ENCODE results near the gene C1orf122. TPM values are rescaled to one million over a fixed set of nuclear protein-coding genes. Genes with fewer than 3 reads are reported as not detected.

C1orf122 gene
- total RNA-seq = 100 to 1,000 TPM in 1 of 4 donors, 10 to 100 TPM in 3; 69.9 to 103 (median 94.3) TPM

- Histone ChIP-seq H3K27ac (replicated peaks in 1 of 4) (peak within 1 kb of the TSS; percentile 93 to 98 (median 96)), H3K36me3 (peaks cover 31 to 41% (median 40%) of the 10 kb centered on the region in 4 donors), H3K4me3 (peak within 1 kb of the TSS; percentile 75 to 96 (median 83)), H3K27me3 (no peaks in the 10 kb centered on the region), H3K4me1 (peaks cover 19 to 58% (median 46%) of the 10 kb centered on the region in 4 donors), H3K9me3 (no peaks in the 10 kb centered on the region)
- TF ChIP-seq EP300 (IDR thresholded peaks at IDR 0.05) (no peak), POLR2A (IDR thresholded peaks at IDR 0.05; ENCODE audit: low read depth) (peak; percentile 84), POLR2AphosphoS5 (IDR thresholded peaks at IDR 0.05) (peak; percentile 94 to 97), CTCF (IDR thresholded peaks at IDR 0.05) (no peak)
- intact Hi-C loops (cut with DNase I) = loop anchor here (10.0 kb wide), 2 partner anchors 123 to 213 kb away; partner anchors contain the start of gene GNL2
- 0% methylated on average over 14 of the region's 95 CpGs for WGBS
- DNase-seq (ENCODE audit: extremely low spot score) = peak; percentile 98
Observed at GRCh38 chr1:37807555-37808368, at the start of gene C1orf122, which contains the start of gene YRDC. Gene C1orf122, plus strand, starts transcription at chr1:37807790. Its CDS starts 615 bp downstream, at chr1:37808405. Gene YRDC, minus strand, starts transcription at chr1:37808208. Its CDS starts 28 bp downstream, at chr1:37808180.

GRCh38 chr1:37759451-37759850 lies 48.1 kb upstream of the C1orf122 start:
- peaks cover 0 to 100% (median 22%) of the 10 kb centered on the region in 4 donors for H3K27me3 ChIP-seq
- H3K27ac ChIP-seq (replicated peaks in 1 of 4) = no peak overlapping the region
- H3K9me3 ChIP-seq = no peaks in the 10 kb centered on the region
- no peak overlapping the region for H3K4me3 ChIP-seq
- DNase-seq (ENCODE audit: extremely low spot score) = no peak
- no peak for TF ChIP-seq POLR2A (IDR thresholded peaks at IDR 0.05; ENCODE audit: low read depth)
- TF ChIP-seq POLR2AphosphoS5 (IDR thresholded peaks at IDR 0.05) = no peak
- TF ChIP-seq CTCF (IDR thresholded peaks at IDR 0.05) = no peak
- TF ChIP-seq EP300 (IDR thresholded peaks at IDR 0.05) = no peak
- intact Hi-C loops (cut with DNase I) = no loop called here
- 90% methylated on average over 2 of the region's 2 CpGs for WGBS
- no peaks in the 10 kb centered on the region for H3K4me1 ChIP-seq
- no peaks in the 10 kb centered on the region for H3K36me3 ChIP-seq

- H3K9me3 ChIP-seq = no peaks in the 10 kb centered on the region
- 52% methylated on average over 27 of the region's 68 CpGs for WGBS
- H3K36me3 ChIP-seq = no peaks in the 10 kb centered on the region
- DNase-seq (ENCODE audit: extremely low spot score) = no peak
- TF ChIP-seq EP300 (IDR thresholded peaks at IDR 0.05) (no peak), CTCF (IDR thresholded peaks at IDR 0.05) (no peak), POLR2AphosphoS5 (IDR thresholded peaks at IDR 0.05) (no peak), POLR2A (IDR thresholded peaks at IDR 0.05; ENCODE audit: low read depth) (no peak)
- no peak overlapping the region for H3K27ac ChIP-seq (replicated peaks in 1 of 4)
- peaks cover 0 to 100% (median 37%) of the 10 kb centered on the region in 4 donors for H3K27me3 ChIP-seq
- intact Hi-C loops (cut with DNase I) = no loop called here
- no peak overlapping the region for H3K4me3 ChIP-seq
- peaks cover 0 to 12% (median 5%) of the 10 kb centered on the region in 4 donors for H3K4me1 ChIP-seq
Observed at GRCh38 chr1:37761416-37762095, 46.0 kb upstream of the C1orf122 start.

- intact Hi-C loops (cut with DNase I) = no loop called here
- no peak for DNase-seq (ENCODE audit: extremely low spot score)
- Histone ChIP-seq H3K4me3 (no peak overlapping the region), H3K36me3 (no peaks in the 10 kb centered on the region), H3K4me1 (peaks cover 0 to 12% (median 5%) of the 10 kb centered on the region in 4 donors), H3K27ac (replicated peaks in 1 of 4) (no peak overlapping the region), H3K27me3 (peaks cover 0 to 100% (median 37%) of the 10 kb centered on the region in 4 donors), H3K9me3 (no peaks in the 10 kb centered on the region)
- no peak for TF ChIP-seq POLR2AphosphoS5 (IDR thresholded peaks at IDR 0.05)
- no peak for TF ChIP-seq POLR2A (IDR thresholded peaks at IDR 0.05; ENCODE audit: low read depth)
- no peak for TF ChIP-seq CTCF (IDR thresholded peaks at IDR 0.05)
- TF ChIP-seq EP300 (IDR thresholded peaks at IDR 0.05) = no peak
- 68% methylated on average over 2 of the region's 2 CpGs for WGBS
Observed at GRCh38 chr1:37762516-37762915, 45.1 kb upstream of the C1orf122 start.
